ENCODE results near the gene PPBP.

DNA sequence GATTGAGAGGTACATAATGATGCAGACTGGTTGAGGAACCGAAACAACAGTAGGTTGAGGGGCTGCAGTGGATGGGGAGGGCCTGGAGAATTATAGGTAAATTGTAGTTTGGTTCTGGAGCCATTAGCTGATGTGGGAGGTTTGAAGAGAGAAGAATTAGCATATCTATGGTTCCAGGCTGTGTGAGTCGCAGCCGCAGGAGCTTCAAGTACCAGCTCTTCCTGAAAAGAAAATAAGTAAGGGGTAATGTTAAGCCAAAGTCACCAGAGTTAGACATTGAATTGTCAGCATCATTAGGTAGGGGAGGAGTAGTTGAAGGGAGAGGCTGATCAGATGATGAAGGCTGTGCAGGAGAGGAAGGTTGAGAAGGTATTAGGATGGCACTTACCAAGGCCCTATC, 35.6 kb downstream of the PPBP start:
- TF ChIP-seq POLR2AphosphoS5 (IDR thresholded peaks at IDR 0.05) (no peak), RAD21 (conservative IDR thresholded peaks at IDR 0.05) (no peak), TAF1 (IDR thresholded peaks at IDR 0.05; ENCODE audit: low read depth) (no peak), CTCF (IDR thresholded peaks at IDR 0.05; ENCODE audit: poor library complexity, severe bottlenecking) (no peak), MXI1 (conservative IDR thresholded peaks at IDR 0.05; ENCODE audit: poor library complexity, severe bottlenecking) (no peak), EP300 (conservative IDR thresholded peaks at IDR 0.05; ENCODE audit: poor library complexity, severe bottlenecking) (no peak), SMC3 (conservative IDR thresholded peaks at IDR 0.05; ENCODE audit: poor library complexity) (no peak), EZH2 (IDR thresholded peaks at IDR 0.05; ENCODE audit: borderline replicate concordance, insufficient read depth, low read length, poor library complexity, severe bottlenecking) (no peak)
- TF ChIP-seq, protein P1, sequence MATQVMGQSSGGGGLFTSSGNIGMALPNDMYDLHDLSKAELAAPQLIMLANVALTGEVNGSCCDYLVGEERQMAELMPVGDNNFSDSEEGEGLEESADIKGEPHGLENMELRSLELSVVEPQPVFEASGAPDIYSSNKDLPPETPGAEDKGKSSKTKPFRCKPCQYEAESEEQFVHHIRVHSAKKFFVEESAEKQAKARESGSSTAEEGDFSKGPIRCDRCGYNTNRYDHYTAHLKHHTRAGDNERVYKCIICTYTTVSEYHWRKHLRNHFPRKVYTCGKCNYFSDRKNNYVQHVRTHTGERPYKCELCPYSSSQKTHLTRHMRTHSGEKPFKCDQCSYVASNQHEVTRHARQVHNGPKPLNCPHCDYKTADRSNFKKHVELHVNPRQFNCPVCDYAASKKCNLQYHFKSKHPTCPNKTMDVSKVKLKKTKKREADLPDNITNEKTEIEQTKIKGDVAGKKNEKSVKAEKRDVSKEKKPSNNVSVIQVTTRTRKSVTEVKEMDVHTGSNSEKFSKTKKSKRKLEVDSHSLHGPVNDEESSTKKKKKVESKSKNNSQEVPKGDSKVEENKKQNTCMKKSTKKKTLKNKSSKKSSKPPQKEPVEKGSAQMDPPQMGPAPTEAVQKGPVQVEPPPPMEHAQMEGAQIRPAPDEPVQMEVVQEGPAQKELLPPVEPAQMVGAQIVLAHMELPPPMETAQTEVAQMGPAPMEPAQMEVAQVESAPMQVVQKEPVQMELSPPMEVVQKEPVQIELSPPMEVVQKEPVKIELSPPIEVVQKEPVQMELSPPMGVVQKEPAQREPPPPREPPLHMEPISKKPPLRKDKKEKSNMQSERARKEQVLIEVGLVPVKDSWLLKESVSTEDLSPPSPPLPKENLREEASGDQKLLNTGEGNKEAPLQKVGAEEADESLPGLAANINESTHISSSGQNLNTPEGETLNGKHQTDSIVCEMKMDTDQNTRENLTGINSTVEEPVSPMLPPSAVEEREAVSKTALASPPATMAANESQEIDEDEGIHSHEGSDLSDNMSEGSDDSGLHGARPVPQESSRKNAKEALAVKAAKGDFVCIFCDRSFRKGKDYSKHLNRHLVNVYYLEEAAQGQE (IDR thresholded peaks at IDR 0.05; ENCODE audit: borderline replicate concordance): no peak
